ENCODE data around the gene PARP11. TPM values are rescaled to one million over a fixed set of nuclear protein-coding genes. Genes with fewer than 3 reads are reported as not detected.

The PARP11 gene
- total and polyA plus RNA-seq, 8 donors, result 1.4 to 8.2 (median 3.7) TPM

GRCh38 chr12:3833670-3834310 is 39.4 kb downstream of the PARP11 start:
- FAIRE-seq (no peak), DNase-seq (no peak), ATAC-seq (no peak)
- 95% methylated on average over 6 of the region's 6 CpGs for WGBS, 2 donors
- intact Hi-C loops (cut with DNase I), result no loop called here
- Histone ChIP-seq H3K27ac (no peak overlapping the region), H3K4me3 (no peak overlapping the region), H3K27me3 (no peaks in the 10 kb centered on the region), H3K36me3 (no peaks in the 10 kb centered on the region), H3K9me3 (no peaks in the 10 kb centered on the region), H3K4me1 (peaks cover 0 to 9% (median 8%) of the 10 kb centered on the region in 3 donors)
- TF ChIP-seq, protein P1, sequence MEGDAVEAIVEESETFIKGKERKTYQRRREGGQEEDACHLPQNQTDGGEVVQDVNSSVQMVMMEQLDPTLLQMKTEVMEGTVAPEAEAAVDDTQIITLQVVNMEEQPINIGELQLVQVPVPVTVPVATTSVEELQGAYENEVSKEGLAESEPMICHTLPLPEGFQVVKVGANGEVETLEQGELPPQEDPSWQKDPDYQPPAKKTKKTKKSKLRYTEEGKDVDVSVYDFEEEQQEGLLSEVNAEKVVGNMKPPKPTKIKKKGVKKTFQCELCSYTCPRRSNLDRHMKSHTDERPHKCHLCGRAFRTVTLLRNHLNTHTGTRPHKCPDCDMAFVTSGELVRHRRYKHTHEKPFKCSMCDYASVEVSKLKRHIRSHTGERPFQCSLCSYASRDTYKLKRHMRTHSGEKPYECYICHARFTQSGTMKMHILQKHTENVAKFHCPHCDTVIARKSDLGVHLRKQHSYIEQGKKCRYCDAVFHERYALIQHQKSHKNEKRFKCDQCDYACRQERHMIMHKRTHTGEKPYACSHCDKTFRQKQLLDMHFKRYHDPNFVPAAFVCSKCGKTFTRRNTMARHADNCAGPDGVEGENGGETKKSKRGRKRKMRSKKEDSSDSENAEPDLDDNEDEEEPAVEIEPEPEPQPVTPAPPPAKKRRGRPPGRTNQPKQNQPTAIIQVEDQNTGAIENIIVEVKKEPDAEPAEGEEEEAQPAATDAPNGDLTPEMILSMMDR (IDR thresholded peaks at IDR 0.05), result no peak

DNA sequence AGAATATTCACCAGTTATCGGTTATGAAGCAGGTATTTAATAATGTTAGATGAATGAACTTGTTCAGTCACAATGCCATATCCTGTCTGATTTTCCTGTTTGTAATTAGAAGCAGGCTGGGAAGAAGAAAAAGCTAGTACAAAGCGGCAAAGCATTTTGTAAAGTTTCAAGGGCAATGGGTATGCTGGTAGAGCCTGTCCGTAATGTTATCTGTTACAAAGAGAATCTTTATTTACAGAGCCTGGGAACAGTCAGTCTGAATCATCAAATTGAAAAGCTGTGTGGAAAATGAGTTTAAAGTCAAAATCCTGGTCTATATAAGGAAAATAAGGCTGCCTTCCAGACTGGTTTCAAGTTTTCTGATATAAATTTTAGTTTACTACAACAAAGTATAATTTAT is 40.5 kb downstream of the PARP11 start:
- TF ChIP-seq, protein P1 (IDR thresholded peaks at IDR 0.05), result no peak

GRCh38 chr12:3828888-3829287 is 44.3 kb downstream of the PARP11 start:
- intact Hi-C loops (cut with DNase I), result no loop called here
- Histone ChIP-seq H3K27me3 (no peaks in the 10 kb centered on the region), H3K27ac (no peak overlapping the region), H3K36me3 (no peaks in the 10 kb centered on the region), H3K9me3 (no peaks in the 10 kb centered on the region), H3K4me3 (no peak overlapping the region), H3K4me1 (peaks cover 0 to 9% (median 8%) of the 10 kb centered on the region in 3 donors)
- TF ChIP-seq, protein P1 (IDR thresholded peaks at IDR 0.05), result no peak
- WGBS, 2 donors, result 63 to 79% methylated on average over 3 of the region's 3 CpGs
- FAIRE-seq (no peak), ATAC-seq (no peak), DNase-seq (no peak)

More for the DNA sequence above, 40.5 kb downstream of the PARP11 start:
- H3K27me3 ChIP-seq, result no peaks in the 10 kb centered on the region
- no peaks in the 10 kb centered on the region for H3K9me3 ChIP-seq
- ATAC-seq, result peak in 3 of 4 donors; percentile 36 to 49 (median 47)
- FAIRE-seq, result no peak
- peaks cover 0 to 9% (median 8%) of the 10 kb centered on the region in 3 donors for H3K4me1 ChIP-seq
- intact Hi-C loops (cut with DNase I), result no loop called here
- no peak for DNase-seq
- WGBS, 2 donors, result 39 to 40% methylated on average over 3 of the region's 3 CpGs
- no peak overlapping the region for H3K27ac ChIP-seq
- H3K36me3 ChIP-seq, result no peaks in the 10 kb centered on the region
- no peak overlapping the region for H3K4me3 ChIP-seq

- FAIRE-seq (no peak), DNase-seq (no peak), ATAC-seq (no peak)
- TF ChIP-seq, protein P1 (IDR thresholded peaks at IDR 0.05), result no peak
- Histone ChIP-seq H3K4me1 (peaks cover 0 to under 1% (median under 1%) of the 10 kb centered on the region in 3 donors), H3K27me3 (no peaks in the 10 kb centered on the region), H3K4me3 (no peak overlapping the region), H3K9me3 (no peaks in the 10 kb centered on the region), H3K27ac (no peak overlapping the region), H3K36me3 (no peaks in the 10 kb centered on the region)
- 90% methylated on average over 3 of the region's 3 CpGs for WGBS, 2 donors
- intact Hi-C loops (cut with DNase I), result no loop called here
Measured at GRCh38 chr12:3827301-3828000, 45.7 kb downstream of the PARP11 start.

DNA sequence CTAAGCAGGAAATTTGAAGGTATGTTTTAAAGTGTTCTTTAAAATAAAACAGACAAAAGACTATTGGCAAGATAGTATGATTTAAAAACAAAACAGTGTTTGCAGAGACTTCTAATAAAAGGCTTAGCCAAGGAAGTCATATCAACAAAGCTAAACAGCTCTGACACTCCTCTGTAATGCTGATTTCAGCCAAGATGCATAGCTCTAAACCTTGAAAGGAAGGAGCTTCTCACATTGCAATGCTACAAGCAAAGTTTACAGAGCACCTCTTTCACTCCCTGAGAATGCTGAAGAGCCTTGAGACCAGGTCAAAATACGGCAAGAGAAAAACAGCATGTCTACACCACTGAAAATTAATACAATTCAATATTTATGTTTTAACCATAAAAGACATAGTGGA is 51.8 kb downstream of the PARP11 start:
- intact Hi-C loops (cut with DNase I), result no loop called here
- FAIRE-seq (no peak), DNase-seq (no peak), ATAC-seq (no peak)
- Histone ChIP-seq H3K9me3 (no peaks in the 10 kb centered on the region), H3K4me1 (no peaks in the 10 kb centered on the region), H3K27me3 (no peaks in the 10 kb centered on the region), H3K36me3 (peaks cover 0 to 5% (median 0%) of the 10 kb centered on the region in 3 donors), H3K27ac (no peak overlapping the region), H3K4me3 (no peak overlapping the region)
- TF ChIP-seq, protein P1 (IDR thresholded peaks at IDR 0.05), result no peak
- 96 to 100% methylated on average over 1 of the region's 1 CpG for WGBS, 2 donors

Data from pancreas (tissue), 10 donors.